ENCODE measurements around the gene RNF13.
A peak's percentile ranks its signal among the peaks of the same experiment; 100 is the strongest.

Gene RNF13

DNA sequence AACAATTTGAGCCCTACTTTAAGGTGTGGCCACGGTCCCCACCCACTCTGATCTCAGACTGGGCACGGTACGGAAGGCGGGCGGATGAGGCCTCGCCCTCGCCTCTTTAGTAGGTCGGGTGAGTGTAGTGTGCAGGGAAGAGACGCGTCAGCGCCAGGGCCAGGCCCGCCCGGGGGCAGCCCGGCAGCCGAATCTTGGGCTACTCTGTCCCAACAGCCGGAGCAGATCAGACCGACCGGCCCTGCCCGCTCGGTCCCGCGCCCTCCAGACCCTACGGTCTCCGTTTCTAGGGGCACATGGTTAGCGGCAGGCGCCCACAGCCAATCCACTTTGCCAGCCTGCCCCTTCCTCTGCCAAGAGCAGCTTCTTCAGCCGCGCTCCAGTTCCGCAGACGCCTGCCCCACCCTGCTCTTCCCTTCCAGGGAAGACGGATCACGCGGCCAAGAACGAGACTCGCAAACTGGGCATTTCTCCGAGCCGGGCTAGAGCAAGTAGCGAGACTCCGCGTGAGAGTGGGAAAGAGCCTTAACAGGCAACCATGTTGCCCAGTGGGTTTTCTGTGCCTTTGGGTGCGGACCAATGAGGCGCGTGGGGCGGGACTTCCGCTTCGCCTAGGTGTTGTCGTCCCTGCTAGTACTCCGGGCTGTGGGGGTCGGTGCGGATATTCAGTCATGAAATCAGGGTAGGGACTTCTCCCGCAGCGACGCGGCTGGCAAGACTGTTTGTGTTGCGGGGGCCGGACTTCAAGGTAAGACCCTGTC, at the start of gene RNF13:
Gene RNF13, plus strand, starts transcription at position 610 of the 761 bp plus-strand sequence. CDS start 32,812 bp downstream, outside the sequence.
- FAIRE-seq, result peak; percentile 57

DNA sequence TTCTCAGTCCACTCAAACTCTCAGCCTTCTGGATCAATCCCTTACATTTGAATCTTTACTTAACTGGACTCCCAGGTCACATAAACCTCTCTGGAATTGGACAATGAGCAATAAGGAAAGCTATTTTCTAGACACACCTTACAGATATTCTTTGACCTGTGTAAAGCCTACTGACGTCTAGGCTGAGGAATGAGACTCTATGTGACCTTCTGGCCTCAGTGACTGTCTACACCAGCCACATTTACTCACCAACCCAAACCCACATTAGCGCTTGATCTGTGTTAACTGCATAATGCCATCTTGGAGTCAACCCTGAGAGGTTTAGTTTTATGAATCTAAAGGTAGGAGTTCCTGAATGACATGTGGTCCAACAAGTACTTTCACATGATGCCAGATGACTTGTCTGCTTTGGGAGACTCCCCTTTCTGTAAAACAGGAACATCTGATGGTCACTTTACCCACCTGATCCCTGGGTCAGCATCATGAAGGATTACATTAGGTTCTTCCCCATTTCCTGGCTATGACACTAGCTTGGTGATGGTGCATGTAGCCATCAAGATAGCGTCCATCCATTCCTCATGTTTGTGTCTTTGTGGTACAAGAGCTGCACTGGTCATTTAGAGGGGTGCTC, 49.3 kb upstream of the RNF13 start:
- FAIRE-seq, result no peak

DNA sequence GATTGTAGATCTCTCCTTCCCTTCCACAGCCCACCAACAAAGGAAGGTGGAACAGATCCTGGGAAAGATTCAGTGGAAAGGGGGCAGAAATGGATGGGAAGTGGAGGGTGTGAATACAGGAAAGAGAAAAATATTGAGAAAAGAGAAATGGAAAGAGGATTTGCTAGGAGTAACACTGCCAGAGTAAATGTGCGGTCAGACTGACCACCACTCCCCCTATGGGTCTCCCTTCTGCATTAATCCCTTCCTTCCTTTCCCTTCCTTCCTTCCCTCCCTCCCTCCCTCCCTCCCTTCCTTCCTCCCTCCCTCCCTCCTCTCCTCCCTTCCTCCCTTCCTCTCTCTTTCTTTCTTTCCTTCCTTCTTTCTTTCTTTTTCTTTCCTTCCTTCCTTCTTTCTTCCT, 48.7 kb upstream of the RNF13 start:
- no peak for FAIRE-seq

DNA sequence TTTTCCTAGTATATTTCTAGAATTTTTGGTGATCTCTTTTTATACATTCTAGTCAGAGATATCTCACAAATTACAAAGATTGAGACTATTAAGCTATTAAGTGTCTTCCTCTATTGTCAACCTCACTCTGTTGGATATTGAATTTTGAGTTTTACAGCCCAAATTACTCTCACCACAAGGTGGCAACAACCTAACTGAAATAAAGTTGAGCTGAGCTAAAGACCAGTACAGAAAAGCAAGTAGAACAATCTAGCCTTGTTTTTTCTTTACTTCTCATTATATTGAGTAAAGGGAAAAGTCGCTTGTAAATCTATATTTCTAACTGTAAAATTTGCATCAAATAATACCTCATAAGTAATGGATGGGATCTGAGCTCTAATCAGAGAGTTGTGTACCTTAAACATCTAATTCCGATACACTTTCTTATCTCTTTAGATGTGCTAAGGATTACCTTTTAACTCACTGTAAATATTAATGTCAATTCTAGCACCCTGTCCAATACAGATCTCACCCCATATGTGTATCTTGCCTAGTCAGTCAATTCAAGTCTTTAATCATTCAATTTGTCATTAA, 47.2 kb upstream of the RNF13 start:
- peak; percentile 80 for FAIRE-seq

DNA sequence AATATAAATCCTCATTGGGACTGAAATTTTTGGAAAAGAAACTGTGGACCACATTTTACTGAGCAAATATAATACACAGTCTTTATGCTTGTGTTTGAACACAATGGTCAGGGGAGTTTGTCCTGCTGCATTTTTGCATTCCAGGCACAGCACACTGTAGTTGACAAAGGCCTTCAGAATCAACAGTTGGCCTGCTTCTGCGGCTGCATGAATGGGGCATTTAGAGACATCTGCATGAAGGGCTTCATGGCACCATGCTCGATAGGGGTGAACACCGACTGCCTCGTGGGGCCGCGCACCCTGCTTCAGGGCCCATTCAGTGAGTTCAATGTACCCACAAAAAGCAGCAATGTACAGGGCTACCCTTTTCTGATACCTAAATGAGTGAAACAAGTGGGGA, 45.3 kb upstream of the RNF13 start:
- no peak for FAIRE-seq

GRCh38 chr3:149768704-149769103, 44.3 kb upstream of the RNF13 start:
- no peak for FAIRE-seq

- FAIRE-seq, result no peak
These were observed 42.8 kb upstream of the RNF13 start for GRCh38 chr3:149770246-149770645.

GRCh38 chr3:149771652-149772271, 41.3 kb upstream of the RNF13 start:
- FAIRE-seq, result no peak

GRCh38 chr3:149772861-149773260, 40.2 kb upstream of the RNF13 start:
- FAIRE-seq, result no peak

DNA sequence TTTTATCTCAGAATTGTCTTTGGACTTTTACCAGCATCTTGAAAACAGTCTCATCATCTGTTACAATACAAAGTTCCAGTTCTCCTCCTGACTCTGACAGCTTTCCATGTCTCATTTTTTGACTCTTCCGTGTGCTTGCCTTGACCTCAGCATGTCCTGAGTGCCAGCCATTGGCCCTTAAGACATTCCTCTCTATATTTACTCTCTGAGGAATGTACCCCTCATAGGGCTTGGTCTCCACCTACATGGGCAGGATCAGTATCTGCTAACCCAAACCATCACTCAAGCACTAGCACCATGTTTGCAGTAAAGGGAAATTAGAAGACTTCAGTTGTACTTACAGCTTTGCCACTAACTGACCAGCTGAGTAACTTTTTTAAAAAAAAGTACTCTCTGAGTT, 36.8 kb upstream of the RNF13 start:
- no peak for FAIRE-seq

DNA sequence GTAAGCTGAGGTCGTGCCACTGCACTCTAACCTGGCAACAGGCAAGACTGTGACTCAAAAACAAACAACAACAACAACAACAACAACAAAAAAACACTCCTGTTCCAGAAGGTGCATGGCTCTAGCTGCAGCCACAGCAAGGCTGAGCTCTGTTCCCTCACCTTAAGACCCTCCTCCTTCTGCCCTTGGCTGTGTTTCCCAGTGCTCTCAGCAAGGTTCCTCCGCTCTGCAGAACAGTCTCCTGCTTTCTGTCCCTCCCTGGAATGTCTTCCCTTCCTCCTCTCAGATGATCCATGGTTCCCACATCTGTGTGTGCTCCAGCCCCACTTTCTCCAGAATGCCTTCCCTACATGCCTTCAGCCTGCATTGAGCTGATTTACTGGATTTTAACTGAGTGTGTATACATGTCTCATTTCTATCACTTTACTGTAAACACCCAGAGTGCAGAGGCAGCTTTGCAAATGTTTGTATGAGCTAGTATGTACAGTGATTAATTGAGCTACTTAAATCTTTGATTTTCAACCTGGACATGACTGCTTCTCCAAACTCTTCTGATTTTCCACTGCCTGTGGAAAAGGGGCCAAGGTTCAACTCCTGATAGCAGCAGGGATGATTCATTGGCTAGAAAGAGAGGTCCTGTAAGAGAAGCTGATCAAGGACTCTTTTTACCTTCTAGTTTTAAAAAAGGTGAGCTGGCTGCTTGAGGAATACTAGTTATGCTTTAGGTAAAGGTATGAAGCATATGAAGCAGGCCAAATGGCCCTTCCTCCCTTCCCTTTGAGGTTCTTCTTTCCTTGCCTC, 35.4 kb upstream of the RNF13 start:
- FAIRE-seq, result no peak

DNA sequence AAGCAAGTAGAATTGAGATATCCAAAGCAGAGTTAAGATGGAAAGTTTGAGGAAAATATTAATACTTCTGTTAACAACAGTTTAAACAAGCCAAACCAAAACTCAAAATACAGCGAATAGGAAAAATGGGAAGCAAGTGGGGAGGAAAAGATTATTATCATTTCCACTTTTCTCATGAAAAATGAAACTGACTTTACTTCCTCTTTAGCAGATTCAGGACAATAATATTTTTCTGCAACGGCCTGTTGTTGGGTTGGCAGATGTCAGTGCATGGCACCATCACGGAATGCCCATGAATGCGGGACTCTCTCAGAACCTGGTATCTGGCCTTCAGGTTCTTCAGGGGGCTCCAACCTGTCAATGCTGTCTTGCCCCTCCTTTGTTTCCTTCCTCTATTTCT, 31.8 kb upstream of the RNF13 start:
- FAIRE-seq, result no peak

GRCh38 chr3:149781741-149782140, 31.3 kb upstream of the RNF13 start:
- FAIRE-seq, result no peak

- FAIRE-seq, result no peak
These were observed 29.4 kb upstream of the RNF13 start for GRCh38 chr3:149783576-149783975.

DNA sequence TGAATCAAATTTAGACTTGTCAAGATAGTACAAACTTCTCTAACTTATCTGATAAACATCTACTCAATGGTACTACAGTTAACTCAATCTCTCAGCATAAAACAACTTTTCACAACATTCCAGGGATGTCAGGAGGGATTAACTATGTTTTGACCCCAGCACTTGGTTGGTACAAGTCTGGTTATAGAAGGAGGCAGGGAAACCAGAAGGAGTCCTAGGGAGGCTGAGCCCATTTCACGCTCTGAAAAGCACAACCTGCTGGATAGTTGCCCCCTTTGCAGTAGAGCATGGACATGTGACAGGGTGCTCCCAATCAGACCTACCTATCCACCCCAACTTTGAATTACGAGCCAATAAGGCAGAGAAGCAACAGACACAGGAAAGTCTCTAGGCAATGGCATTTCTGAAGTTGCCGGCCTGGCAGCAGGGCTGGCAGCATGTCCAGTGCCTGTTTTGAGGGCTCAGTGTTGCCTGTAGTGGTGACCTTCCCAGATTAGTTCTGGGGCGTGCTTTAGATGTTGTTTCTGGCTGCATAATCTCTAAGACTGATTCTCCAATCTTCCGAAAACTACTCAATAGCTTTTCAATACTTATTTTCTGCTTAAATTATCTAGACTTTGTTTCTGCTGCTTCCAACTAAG, 28.8 kb upstream of the RNF13 start:
- no peak for FAIRE-seq

DNA sequence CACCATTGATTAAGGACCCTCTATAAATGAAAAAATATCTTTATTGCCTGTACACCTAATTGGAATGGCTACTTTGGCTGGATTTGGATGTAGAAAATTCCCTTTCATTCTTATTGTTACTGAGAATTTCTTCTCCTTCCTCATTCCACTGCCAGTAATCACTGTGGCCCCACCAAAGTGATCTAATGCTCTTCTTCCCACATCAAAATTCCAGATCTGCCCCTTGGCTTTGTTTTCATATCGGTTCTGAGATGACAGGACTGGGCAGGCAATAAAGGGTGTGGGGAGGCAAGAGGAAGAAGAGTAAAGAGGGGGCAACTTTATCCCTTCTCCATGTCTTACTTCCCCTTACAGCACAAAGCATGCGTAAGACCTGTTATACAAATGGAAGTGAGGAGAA, 22.7 kb upstream of the RNF13 start:
- FAIRE-seq, result no peak

DNA sequence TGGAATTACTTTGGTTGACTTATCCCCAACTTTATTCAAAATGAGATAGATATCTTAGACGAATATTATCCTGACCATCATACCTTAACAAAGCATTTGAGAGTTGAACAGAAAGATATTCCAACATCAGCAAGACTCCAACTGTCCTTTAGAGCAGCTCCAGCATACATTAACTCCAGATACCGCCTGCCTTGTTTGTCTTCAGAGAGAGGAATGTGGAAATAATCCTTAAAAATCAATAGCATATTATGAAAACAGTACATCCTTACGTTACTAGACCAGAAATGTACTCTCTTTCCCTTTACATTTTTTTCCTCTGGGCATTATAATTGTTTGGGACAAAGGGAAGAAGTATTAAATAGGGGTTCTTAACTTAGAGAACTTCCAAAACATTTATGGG, 22.3 kb upstream of the RNF13 start:
- no peak for FAIRE-seq

DNA sequence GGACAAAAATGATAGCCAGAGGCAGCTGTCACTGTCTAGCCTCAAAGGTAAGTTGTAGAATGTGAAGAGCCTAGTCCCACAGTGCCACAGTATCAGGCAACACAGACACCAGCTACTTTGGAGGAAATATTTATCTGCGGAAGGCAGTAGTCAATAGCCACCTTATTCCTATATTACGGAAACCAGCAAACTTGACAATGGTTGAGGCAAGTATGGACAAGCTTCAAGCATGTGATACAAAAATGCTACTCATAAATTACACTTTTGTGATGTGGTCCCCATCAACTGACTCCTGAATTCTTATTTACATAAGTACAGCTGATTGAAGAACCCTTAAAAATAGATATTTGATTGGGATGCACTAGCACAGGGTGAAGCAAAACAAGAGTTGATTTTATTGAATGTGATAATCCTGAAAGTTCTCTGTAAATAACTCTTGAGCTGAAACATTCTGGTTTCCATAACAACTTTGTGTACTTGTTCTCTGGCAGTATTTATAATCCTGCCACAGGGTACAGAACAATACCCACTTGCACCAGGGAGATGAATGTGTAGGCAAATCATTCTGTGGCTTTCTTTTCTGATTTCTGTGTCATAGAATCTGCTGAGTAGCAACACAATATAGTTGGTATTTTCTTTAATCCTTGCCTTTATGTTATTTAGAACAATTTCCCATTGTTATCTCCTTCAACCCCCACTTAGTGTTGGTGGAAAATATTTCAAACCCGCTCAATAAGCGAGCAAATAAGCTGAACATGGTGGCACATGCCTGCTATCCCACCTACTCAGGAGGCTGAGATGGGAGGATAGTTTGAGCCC, 20.4 kb upstream of the RNF13 start, which contains the start of gene ANKUB1:
Gene ANKUB1, minus strand, starts transcription at position 103 of the 819 bp plus-strand sequence. CDS start 188 bp downstream, outside the sequence.
- FAIRE-seq, result no peak

GRCh38 chr3:149796026-149796425, 17.0 kb upstream of the RNF13 start:
- no peak for FAIRE-seq

DNA sequence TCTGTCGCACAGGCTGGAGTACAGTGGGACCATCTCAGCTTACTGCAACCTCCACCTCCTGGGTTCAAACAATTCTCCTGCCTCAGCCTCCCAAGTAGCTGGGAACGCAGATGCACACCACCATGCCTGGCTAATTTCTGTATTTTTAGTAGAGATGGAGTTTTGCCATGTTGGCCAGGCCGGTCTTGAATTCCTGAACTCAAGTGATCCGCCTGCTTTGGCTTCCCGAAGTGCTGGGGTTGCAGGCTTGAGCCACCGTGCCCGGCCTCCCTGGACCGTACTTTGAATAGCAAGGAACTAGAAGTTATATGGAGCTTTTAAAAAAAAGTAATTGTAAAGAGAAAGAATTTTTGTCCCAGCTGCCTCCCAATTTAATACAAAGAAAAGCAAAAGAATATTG, 12.3 kb upstream of the RNF13 start:
- FAIRE-seq, result no peak

GRCh38 chr3:149801195-149801594, 11.8 kb upstream of the RNF13 start:
- FAIRE-seq, result no peak

Measured in endometrium (tissue), 2 donors.